Activated CD8-positive, alpha-beta memory T cell treated with anti-CD3 and anti-CD28 coated beads, Interleukin-2, amount 50 U/mL, for 4 hours (primary cell): ENCODE measurements around the gene ZNF236.
A peak's percentile ranks its signal among the peaks of the same experiment; 100 is the strongest.
"Not testable (repeated sequence)": the region's sequence is repeated elsewhere in the genome, so short reads cannot be mapped to it uniquely, and the experiment has no call there.

Experiments
- DNase-seq: peaks from one replicate; pipeline ENCODE4 v3.0.0-alpha.2; 2020

Gene ZNF236

GRCh38 chr18:76914314-76914713 is 92.0 kb downstream of the ZNF236 start:
- DNase-seq: no peak

GRCh38 chr18:76914796-76915195 is 92.4 kb downstream of the ZNF236 start:
- DNase-seq: no peak

DNA sequence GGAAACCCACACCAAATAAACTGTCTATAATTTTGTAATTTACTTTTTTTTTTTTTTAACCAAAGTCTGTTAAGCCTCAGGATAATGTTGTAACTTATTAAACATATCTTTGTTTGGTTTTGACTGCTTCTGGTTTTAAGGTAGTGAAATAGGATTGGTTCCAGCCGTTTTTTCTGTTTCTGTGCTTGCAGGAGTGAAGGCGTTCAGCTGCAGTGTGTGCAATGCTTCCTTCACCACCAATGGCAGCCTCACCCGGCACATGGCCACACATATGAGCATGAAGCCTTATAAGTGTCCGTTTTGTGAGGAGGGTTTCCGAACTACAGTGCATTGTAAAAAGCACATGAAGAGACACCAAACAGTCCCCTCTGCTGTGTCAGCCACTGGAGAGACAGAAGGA is 93.1 kb downstream of the ZNF236 start:
- DNase-seq: no peak

DNA sequence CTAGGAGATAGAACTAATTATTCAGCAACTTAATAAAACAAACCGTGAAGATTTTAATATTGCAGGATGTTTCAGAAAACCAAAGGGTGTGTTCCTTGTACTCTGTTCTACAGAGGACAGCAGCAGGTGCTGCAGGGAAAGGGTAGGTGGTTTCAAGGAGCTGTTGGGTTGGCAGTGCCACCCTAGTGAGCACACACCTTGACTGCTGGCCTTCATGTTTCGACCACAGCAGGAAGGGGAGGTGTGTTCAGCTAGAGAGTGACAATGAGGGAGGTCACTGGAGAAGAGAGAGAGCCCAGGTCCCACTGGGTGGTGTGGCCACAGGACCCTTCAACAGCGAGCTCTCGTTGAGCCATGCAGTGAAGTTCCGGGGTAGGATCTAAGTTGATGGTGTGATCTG is 98.6 kb downstream of the ZNF236 start:
- no peak for DNase-seq

- peak; percentile 37 for DNase-seq
Measured at GRCh38 chr18:76922107-76922506, 99.8 kb downstream of the ZNF236 start.

DNA sequence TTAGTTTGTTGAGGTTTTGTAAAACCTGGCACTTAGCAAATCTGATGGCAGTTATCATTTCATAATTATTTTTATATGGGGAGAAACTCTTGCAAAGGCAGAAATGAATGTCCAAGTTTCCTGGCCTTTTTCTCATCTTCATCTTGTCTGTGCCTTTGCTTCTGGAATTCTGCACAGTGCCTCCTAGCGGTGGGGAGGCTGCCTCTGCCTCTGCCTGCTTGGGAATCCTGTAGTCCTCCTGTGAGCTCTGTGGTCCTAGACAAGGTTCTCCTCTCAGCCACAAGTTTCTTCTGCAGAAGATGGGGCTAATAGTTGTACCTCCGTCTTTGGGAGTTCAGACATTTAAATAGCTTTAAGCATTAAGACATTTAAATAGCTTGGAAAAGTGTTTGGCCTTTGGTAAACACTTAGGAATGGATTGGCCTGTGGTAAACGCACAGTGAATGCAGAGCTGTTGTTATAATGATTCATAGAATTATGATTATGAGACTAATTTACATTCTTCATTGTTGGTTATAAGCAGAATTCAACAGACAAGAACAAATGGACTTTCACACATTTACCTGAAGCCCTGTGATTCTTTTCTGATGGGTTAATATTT is 101.2 kb downstream of the ZNF236 start:
- no peak for DNase-seq

DNA sequence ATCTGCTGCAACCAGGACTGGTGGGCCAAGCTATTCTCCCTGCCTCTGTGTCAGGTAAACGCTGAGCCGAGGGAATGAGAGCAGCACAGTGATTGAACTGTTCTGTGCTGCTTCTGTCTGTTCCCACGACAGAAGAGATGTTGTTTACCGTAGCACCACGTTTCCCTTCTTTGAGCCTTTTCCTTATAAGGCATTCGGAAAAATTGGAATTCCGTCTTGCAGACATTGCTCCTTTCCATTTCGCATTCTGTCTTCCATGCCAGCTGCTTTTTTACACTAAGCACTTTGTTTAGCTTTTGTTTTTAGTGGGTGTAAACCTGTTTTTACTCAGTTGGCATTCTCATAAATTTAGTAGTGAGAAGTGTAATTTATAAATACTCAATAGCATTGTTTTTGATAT is 103.1 kb downstream of the ZNF236 start:
- no peak for DNase-seq

- no peak for DNase-seq
Measured at GRCh38 chr18:76927223-76927725, 104.9 kb downstream of the ZNF236 start.

DNA sequence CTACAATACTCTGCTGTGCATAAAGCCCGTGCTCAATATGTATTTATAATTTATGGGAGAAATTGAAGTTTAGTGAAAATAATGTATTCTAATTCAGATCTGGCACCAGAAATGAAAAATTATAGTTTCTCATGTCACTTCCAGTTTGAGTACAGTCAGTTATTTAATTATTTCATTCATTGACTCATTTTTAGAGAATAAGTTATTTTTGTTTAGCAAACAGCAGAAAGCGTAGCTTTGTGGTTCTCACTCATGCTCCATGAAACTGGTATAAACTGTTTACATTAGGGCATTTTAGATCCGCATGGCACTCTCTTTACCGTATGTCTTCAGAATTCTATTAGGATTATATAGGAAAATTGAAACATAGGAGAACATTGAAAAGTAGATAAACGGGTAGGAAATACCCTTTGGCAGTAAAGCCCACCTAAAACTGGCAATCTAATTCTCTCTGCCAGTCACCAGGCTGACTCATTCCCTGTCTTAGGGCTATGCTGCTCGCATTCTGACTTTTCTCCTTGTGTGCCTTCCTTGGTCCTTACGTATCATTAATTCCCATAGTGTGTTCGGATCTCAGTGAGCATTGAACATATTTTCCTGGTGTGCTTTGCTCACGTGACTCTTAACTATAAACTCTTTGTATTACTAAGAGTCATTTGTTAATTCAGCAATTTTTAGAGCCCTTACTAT is 106.0 kb downstream of the ZNF236 start:
- no peak for DNase-seq

DNA sequence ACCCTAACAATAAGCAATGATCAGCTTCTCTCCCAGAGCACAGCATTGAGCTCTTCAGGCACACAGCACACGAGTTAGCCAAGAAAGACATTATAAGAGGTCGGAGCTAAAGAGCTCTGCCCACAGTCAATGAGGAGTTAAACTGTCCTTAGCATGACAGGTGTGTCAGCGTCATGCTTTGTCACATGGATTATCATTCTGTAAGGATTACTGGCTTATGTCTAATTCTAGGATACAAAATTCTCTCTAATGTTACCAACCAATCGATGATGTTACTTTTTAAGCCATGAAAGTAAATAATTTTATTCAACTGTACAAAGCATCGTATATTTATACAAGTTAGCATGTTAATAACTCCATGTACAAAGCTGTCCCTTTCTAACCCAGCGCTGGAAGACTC is 108.8 kb downstream of the ZNF236 start:
- DNase-seq: no peak

DNA sequence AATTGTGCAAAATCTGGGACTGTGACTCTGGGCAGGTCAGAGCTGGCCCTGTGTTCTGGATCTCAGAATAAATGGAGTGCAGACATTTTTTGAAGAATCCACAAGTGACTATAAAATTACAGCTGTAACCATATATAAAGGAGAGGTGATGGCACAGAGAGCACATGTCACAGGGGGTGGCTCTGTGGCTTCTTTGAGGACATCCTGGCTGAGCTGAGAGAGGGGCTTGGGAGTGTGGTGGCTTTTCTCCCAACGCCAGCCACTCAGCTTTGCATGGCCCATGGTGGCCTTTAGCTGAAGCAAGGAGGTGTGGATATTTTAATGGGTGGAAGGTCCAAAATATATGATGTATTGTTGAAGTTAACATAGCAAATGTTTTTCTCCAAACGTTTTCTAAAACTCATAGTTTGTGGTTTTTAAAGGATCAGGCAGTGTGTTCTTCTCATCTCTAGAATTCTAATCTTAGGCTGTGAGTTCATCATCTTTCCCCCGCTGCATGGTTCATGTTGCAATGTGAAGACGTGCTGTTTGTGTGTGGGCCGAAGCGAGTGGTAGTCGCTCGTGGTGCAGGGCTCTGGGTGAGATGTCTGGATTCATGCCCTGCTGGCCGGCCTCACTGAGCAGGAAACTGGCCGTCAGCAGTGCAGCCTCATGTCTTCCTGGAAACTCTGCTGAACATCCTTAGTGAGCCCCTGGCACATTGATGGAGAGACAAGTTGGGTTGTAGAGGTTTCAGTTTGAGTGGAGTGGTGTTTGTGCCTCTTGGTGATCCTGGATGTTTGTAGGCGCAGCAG is 109.9 kb downstream of the ZNF236 start:
- DNase-seq: no peak

DNA sequence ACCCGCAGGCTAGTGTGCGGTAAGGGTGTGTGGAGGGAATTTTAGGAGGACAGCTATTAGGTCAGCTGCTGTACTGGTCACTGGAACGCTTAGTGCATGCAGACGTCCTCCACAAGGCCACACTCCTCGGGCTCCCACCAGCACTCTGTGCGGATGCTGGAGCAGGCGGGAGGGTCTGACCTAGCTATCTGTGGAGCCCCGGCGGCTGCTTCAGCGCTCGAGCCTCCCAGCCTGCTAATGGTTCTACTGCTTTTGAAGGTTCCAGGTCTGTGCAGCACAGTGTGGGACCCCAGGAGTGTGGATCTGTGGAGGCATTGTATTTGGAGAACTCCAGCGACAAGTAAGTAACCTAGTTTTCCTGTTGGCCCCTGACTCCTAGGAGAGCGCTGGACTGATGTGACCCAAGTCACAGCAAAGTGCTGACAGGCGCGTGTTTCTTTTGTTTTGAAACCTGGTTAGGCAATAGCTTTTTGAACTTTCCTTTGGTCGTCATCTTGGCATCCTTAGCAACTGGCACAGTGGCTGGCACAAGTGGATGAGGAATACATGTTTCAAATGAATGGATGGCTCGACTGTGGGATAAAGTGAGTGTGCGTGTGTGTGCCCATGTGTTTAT is 113.5 kb downstream of the ZNF236 start:
- DNase-seq: no peak

DNA sequence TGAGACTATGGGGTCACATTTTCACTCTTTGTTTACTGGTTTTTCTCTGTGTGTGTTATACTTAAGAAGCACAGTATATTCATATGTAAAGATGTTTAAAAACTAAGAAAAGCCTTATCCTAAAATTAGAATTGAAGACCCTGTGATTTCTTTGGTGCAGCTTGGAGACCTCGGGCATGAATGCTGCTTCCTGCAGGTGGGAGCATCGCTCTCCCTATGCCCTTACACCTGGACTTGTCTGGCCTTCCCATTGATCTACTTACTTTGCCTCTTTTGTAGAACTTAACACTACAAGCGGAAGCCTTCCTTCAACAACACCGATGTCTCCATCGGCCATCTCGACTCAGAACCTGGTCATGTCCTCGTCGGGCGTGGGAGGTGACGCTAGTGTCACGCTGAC is 114.5 kb downstream of the ZNF236 start:
- DNase-seq: no peak

DNA sequence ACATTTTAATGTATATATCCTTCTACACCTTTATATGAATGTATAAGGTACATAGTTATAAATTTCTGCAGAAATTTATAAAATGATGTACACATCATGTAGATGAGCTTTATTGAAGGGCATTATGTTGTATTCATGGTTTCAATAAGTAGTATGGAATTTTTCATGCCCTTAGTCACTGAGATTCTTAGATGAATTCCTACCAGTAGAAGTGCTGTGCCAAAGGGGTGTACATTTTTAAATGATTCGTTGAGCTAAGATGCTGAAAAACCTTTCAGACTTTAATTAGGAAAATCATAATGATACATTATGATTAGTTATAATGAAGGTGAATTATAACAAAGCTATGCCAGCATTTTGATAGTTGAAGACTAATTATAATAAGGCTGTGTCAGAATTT is 115.2 kb downstream of the ZNF236 start:
- DNase-seq: no peak

DNA sequence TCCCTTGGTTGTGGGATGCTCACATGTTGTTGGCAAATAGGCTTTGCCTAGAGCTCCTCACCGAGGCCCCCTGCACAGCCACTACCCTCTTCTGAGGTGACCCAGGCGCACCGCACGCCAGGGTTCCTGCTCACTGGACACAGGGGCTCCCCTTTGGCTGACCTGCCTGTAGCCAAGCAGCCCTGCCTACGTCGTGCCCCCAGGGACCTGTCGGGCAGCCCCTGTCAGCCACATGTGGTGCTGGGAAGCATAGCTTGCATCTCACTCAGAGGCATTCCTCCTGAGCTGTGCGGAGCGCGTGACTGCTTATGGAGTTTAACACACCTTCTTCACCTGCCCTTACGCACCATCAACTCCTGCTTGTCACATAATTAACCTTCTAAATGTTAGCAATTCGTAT is 116.3 kb downstream of the ZNF236 start:
- DNase-seq: no peak

GRCh38 chr18:76941284-76941683 is 118.9 kb downstream of the ZNF236 start:
- DNase-seq: no peak

- no peak for DNase-seq
Measured at GRCh38 chr18:76943542-76944339, 121.4 kb downstream of the ZNF236 start.

GRCh38 chr18:76944346-76944745 is 122.0 kb downstream of the ZNF236 start:
- DNase-seq: not testable (repeated sequence)

GRCh38 chr18:76948345-76948744 is 126.0 kb downstream of the ZNF236 start:
- DNase-seq: no peak

- DNase-seq: no peak
Measured at GRCh38 chr18:76951456-76952247, 129.3 kb downstream of the ZNF236 start.

GRCh38 chr18:76952747-76953146 is 130.4 kb downstream of the ZNF236 start:
- DNase-seq: no peak

DNA sequence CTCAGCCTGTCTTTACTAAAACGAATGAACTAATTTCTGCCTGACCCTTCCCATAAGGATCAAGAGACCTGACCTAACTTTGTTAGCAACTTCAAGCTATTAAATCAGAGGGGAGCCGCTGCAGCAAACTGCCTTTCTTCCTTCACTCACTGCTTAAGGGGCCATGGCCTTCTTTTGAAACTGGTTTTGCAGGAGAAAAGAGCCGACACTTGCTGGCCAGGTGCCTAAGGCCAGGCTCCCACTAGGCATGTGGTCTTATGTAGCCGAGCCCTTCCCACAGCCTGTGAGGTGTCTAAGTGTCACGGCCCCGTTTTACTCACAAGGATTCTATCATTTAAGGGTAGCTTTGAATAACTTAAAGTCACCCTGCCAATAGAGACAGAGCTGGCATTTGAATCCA is 130.8 kb downstream of the ZNF236 start:
- DNase-seq: no peak
